ENCODE data around the gene AKR1D1. TPM values are rescaled to one million over a fixed set of nuclear protein-coding genes. Genes with fewer than 3 reads are reported as not detected.
A peak's percentile ranks its signal among the peaks of the same experiment; 100 is the strongest.

The AKR1D1 gene
- total RNA-seq, 4 donors from 2014 or later, result 0.10 TPM; not detected in 3

DNA sequence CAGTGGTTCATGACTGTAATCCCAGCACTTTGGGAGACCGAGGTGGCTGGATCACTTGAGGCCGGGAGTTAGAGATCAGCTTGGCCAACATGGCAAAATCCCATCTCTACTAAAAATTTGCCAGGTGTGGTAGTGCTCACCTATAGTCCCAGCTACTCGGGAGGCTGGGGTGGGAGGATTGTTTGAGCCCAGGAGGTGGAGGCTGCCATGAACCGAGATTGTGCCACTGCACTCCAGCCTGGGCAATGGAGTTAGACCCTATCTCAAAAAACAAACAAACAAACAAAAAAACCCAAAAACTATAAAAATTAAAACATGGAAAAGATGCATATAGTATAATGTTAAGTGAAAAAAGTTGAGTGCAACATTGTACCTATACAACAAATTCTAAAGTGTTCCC, 81.4 kb downstream of the AKR1D1 start:
- no peak overlapping the region for H3K4me3 ChIP-seq (ENCODE audit: low read depth, poor library complexity, severe bottlenecking)
- WGBS, 2 donors, result 83 to 99% methylated on average over 4 of the region's 4 CpGs
- no peak for TF ChIP-seq POLR2A (IDR thresholded peaks at IDR 0.05)
- TF ChIP-seq, protein P1, sequence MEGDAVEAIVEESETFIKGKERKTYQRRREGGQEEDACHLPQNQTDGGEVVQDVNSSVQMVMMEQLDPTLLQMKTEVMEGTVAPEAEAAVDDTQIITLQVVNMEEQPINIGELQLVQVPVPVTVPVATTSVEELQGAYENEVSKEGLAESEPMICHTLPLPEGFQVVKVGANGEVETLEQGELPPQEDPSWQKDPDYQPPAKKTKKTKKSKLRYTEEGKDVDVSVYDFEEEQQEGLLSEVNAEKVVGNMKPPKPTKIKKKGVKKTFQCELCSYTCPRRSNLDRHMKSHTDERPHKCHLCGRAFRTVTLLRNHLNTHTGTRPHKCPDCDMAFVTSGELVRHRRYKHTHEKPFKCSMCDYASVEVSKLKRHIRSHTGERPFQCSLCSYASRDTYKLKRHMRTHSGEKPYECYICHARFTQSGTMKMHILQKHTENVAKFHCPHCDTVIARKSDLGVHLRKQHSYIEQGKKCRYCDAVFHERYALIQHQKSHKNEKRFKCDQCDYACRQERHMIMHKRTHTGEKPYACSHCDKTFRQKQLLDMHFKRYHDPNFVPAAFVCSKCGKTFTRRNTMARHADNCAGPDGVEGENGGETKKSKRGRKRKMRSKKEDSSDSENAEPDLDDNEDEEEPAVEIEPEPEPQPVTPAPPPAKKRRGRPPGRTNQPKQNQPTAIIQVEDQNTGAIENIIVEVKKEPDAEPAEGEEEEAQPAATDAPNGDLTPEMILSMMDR (IDR thresholded peaks at IDR 0.05), result no peak
- intact Hi-C loops (cut with DNase I; ENCODE audit: low total_unique reads), result no loop called here
- no peak for DNase-seq (ENCODE audit: low spot score in 2 of 2)

DNA sequence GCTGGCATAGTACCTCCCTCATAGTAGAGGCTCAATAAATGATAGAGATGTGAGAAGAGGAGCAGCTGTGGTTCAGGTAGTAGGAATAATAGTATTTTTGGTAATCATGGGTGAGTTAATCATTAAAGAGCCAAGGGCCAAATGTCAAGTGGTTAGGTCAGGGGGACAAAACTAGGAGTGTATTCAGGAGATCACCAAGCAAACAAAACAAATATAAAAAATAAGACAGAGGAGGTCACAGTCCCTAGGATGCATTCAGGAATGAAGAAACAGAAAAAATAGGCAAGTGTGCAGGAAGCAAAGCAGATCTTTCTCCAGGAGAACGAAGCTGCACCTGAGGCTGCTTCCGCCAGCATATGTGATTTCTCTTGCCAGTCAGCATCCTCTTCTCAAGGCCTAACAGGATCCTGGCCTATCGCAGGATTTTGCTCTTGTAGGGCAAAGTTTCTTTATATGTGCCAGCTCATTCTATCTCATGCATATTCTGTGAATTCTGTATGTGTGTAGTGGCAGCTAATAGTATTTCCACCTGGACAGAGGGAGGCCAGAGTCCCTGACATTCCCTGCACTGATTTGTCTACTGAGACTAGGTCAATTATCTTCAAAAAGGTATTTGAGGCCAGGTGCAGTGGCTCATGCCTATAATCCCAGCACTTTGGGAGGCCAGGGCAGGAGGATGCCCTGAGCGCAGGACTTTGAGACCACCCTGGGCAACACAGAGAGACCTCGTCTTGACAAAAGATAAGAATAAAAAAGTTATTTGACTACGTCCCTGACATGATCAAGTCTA, 82.7 kb downstream of the AKR1D1 start:
- TF ChIP-seq, protein P1 (IDR thresholded peaks at IDR 0.05), result no peak
- no peak for TF ChIP-seq POLR2A (IDR thresholded peaks at IDR 0.05)
- no peak overlapping the region for H3K4me3 ChIP-seq (ENCODE audit: low read depth, poor library complexity, severe bottlenecking)
- intact Hi-C loops (cut with DNase I; ENCODE audit: low total_unique reads), result no loop called here
- 87 to 91% methylated on average over 6 of the region's 6 CpGs for WGBS, 2 donors
- DNase-seq (ENCODE audit: low spot score in 2 of 2), result no peak

DNA sequence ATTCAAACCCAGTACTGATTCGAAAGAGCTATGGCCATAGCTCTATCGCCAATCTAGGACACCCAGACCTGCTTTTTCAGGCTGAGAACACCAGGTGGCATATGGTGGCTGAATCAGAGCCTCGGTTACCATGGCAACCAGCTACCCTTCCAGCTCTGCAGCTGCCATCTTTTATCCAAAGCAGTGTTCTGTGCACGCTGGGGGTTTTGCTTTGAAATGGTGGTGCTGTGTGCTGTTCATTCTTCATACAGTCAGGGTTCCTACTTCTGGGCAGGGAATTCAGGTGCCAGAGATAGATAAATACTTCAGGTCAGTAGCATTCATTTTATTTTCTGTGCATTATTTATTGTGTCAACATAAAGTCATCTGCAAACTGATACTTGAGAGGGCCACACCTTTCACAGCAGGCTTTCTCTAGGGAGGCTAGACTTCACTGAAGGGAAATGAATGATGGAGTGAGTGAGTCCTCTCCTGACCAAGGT, 85.4 kb downstream of the AKR1D1 start:
- TF ChIP-seq, protein P1 (IDR thresholded peaks at IDR 0.05), result no peak
- no peak for TF ChIP-seq POLR2A (IDR thresholded peaks at IDR 0.05)
- intact Hi-C loops (cut with DNase I; ENCODE audit: low total_unique reads), result loop anchor here (2.0 kb wide), 1 partner anchor 25 kb away; no protein-coding TSS in a partner anchor
- no peak overlapping the region for H3K4me3 ChIP-seq (ENCODE audit: low read depth, poor library complexity, severe bottlenecking)
- DNase-seq (ENCODE audit: low spot score in 2 of 2), result peak in 1 of 2 donors; percentile 39
- WGBS, 2 donors, result 14 to 20% methylated on average over 4 of the region's 4 CpGs

DNA sequence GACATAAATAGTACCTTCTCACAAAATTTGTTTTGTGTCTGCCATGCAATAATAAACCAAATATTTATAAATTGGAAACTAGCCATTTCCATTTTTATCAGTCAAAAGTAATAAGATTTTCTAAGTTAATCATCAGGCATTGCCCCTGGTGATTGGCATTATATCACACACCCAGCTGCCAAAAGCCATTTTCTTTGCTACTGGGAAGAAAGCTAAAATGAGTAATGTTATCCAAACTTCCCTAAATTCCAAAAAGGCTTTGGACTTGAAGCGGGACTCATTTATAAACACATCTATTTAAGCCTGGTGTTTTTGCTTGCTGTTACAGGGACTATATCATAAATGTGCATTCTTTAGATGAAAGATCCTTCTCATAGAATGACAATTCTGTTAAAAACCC, 86.0 kb downstream of the AKR1D1 start:
- TF ChIP-seq, protein P1 (IDR thresholded peaks at IDR 0.05), result no peak
- TF ChIP-seq POLR2A (IDR thresholded peaks at IDR 0.05), result no peak
- no peak overlapping the region for H3K4me3 ChIP-seq (ENCODE audit: low read depth, poor library complexity, severe bottlenecking)
- no peak for DNase-seq (ENCODE audit: low spot score in 2 of 2)
- intact Hi-C loops (cut with DNase I; ENCODE audit: low total_unique reads), result loop anchor here (2.0 kb wide), 1 partner anchor 25 kb away; no protein-coding TSS in a partner anchor
- WGBS, 2 donors, result 63 to 67% methylated on average over 1 of the region's 1 CpG

DNA sequence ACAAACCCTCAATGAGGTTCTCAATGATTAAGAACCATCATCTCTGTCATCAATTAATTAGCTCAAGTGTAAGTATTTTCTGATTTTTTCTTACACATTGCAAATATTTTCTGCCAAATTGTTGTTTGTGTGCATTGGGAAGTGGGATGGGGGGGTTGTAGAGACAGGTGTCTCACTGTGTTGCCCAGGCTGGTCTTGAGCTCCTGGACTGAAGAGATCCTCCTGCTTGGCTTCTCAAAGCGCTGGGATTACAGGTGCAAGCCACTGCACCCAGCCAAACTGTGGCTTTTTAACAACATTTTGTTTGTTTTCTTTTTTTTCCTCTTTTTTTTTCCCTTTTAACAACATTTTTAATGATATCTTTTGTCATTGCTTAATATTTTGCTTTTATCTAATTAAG, 87.5 kb downstream of the AKR1D1 start:
- intact Hi-C loops (cut with DNase I; ENCODE audit: low total_unique reads), result loop anchor here (2.0 kb wide), 1 partner anchor 23 kb away; no protein-coding TSS in a partner anchor

More for the DNA sequence above, 87.5 kb downstream of the AKR1D1 start:
- WGBS, 2 donors, result 87 to 96% methylated on average over 1 of the region's 1 CpG
- H3K4me3 ChIP-seq (ENCODE audit: low read depth, poor library complexity, severe bottlenecking), result no peak overlapping the region
- TF ChIP-seq POLR2A (IDR thresholded peaks at IDR 0.05), result no peak
- TF ChIP-seq, protein P1 (IDR thresholded peaks at IDR 0.05), result no peak
- DNase-seq (ENCODE audit: low spot score in 2 of 2), result no peak
